ENCODE measurements around the gene NDUFAF3.

NDUFAF3 gene

GRCh38 chr3:49024449-49024848, 2.5 kb downstream of the NDUFAF3 start:
- Mint-ChIP-seq H3K4me1 (peaks cover 40% of the 10 kb centered on the region), H3K27ac (no peak overlapping the region)
- TF ChIP-seq CTCF (IDR thresholded peaks at IDR 0.05; ENCODE audit: unreplicated experiment in 3 of 3) = no peak

GRCh38 chr3:49025005-49025792, 3.3 kb downstream of the NDUFAF3 start:
- peaks cover 45% of the 10 kb centered on the region for H3K36me3 Mint-ChIP-seq (ENCODE audit: low read depth)
- peak overlapping the region in 2 of 3 experiments; percentile 34 to 48 for H3K27ac Mint-ChIP-seq
- no peak for TF ChIP-seq CTCF (IDR thresholded peaks at IDR 0.05; ENCODE audit: unreplicated experiment in 3 of 3)

More at GRCh38 chr3:49024449-49024848, 2.5 kb downstream of the NDUFAF3 start:
- Mint-ChIP-seq H3K4me3 (peak overlapping the region; percentile 55 to 98 (median 95)), H3K27me3 (ENCODE audit: low read depth) (no peaks in the 10 kb centered on the region), H3K9me3 (no peaks in the 10 kb centered on the region), H3K36me3 (ENCODE audit: low read depth) (peaks cover 42% of the 10 kb centered on the region)

GRCh38 chr3:49025793-49026520, 4.0 kb downstream of the NDUFAF3 start:
- Mint-ChIP-seq H3K27ac (peak overlapping the region in 2 of 3 experiments; percentile 34 to 48), H3K27me3 (ENCODE audit: low read depth) (no peaks in the 10 kb centered on the region), H3K36me3 (ENCODE audit: low read depth) (peaks cover 49% of the 10 kb centered on the region), H3K4me1 (peaks cover 43% of the 10 kb centered on the region), H3K4me3 (peak overlapping the region; percentile 0 to 77 (median 68)), H3K9me3 (no peaks in the 10 kb centered on the region)
- TF ChIP-seq CTCF (IDR thresholded peaks at IDR 0.05; ENCODE audit: unreplicated experiment in 3 of 3) = no peak

More at GRCh38 chr3:49025005-49025792, 3.3 kb downstream of the NDUFAF3 start:
- no peaks in the 10 kb centered on the region for H3K27me3 Mint-ChIP-seq (ENCODE audit: low read depth)
- peak overlapping the region; percentile 0 to 98 (median 95) for H3K4me3 Mint-ChIP-seq
- no peaks in the 10 kb centered on the region for H3K9me3 Mint-ChIP-seq
- peaks cover 43% of the 10 kb centered on the region for H3K4me1 Mint-ChIP-seq

- peak overlapping the region in 2 of 3 experiments; percentile 77 to 97 for H3K4me3 Mint-ChIP-seq
- no peak for TF ChIP-seq CTCF (IDR thresholded peaks at IDR 0.05; ENCODE audit: unreplicated experiment in 3 of 3)
- H3K27ac Mint-ChIP-seq = no peak overlapping the region
- no peaks in the 10 kb centered on the region for H3K27me3 Mint-ChIP-seq (ENCODE audit: low read depth)
- H3K9me3 Mint-ChIP-seq = no peaks in the 10 kb centered on the region
- H3K36me3 Mint-ChIP-seq (ENCODE audit: low read depth) = peaks cover 53% of the 10 kb centered on the region
- H3K4me1 Mint-ChIP-seq = peaks cover 38% of the 10 kb centered on the region
Measured at GRCh38 chr3:49026536-49026935, 4.6 kb downstream of the NDUFAF3 start.

GRCh38 chr3:49027634-49028033, 5.7 kb downstream of the NDUFAF3 start:
- no peaks in the 10 kb centered on the region for H3K27me3 Mint-ChIP-seq (ENCODE audit: low read depth)
- H3K4me3 Mint-ChIP-seq = peak overlapping the region; percentile 94 to 97 (median 95)
- TF ChIP-seq CTCF (IDR thresholded peaks at IDR 0.05; ENCODE audit: unreplicated experiment in 3 of 3) = no peak
- H3K9me3 Mint-ChIP-seq = no peaks in the 10 kb centered on the region
- peaks cover 64% of the 10 kb centered on the region for H3K36me3 Mint-ChIP-seq (ENCODE audit: low read depth)
- peaks cover 38% of the 10 kb centered on the region for H3K4me1 Mint-ChIP-seq
- H3K27ac Mint-ChIP-seq = peak overlapping the region in 1 of 3 experiments; percentile 48

Data from nephron (organoid).